Fibroblast of pulmonary artery (primary cell): Measurements from ENCODE around the gene RASA2.
A peak's percentile ranks its signal among the peaks of the same experiment; 100 is the strongest.

Source experiments
- DNase-seq: peaks from one replicate; pipeline ENCODE4 v3.0.0-alpha.2; 2010; ENCODE audit warnings: low read depth
- H3K4me3 ChIP-seq: replicated peaks from 2 replicates; pipeline ENCODE4 v1.5.1; 2011; ENCODE audit warnings: low read depth, mild to moderate bottlenecking, control low read depth, low read length, moderate library complexity
- TF ChIP-seq, protein P1 (sequence below): IDR thresholded peaks from 2 replicates; pipeline ENCODE4 v1.5.1; 2011; ENCODE audit warnings: mild to moderate bottlenecking, control low read depth, low read length, inconsistent platforms; ENCODE audit errors: missing control alignments

Gene RASA2

GRCh38 chr3:141539431-141540187 lies 52.8 kb downstream of the RASA2 start:
- DNase-seq = peak; percentile 38
- TF ChIP-seq, protein P1, sequence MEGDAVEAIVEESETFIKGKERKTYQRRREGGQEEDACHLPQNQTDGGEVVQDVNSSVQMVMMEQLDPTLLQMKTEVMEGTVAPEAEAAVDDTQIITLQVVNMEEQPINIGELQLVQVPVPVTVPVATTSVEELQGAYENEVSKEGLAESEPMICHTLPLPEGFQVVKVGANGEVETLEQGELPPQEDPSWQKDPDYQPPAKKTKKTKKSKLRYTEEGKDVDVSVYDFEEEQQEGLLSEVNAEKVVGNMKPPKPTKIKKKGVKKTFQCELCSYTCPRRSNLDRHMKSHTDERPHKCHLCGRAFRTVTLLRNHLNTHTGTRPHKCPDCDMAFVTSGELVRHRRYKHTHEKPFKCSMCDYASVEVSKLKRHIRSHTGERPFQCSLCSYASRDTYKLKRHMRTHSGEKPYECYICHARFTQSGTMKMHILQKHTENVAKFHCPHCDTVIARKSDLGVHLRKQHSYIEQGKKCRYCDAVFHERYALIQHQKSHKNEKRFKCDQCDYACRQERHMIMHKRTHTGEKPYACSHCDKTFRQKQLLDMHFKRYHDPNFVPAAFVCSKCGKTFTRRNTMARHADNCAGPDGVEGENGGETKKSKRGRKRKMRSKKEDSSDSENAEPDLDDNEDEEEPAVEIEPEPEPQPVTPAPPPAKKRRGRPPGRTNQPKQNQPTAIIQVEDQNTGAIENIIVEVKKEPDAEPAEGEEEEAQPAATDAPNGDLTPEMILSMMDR = no peak
- no peak overlapping the region for H3K4me3 ChIP-seq

GRCh38 chr3:141540531-141540930 lies 53.7 kb downstream of the RASA2 start:
- H3K4me3 ChIP-seq = no peak overlapping the region
- TF ChIP-seq, protein P1 = no peak
- no peak for DNase-seq

GRCh38 chr3:141542202-141542969 lies 55.6 kb downstream of the RASA2 start:
- no peak overlapping the region for H3K4me3 ChIP-seq
- no peak for DNase-seq
- TF ChIP-seq, protein P1 = no peak

GRCh38 chr3:141542989-141543388 lies 56.2 kb downstream of the RASA2 start:
- DNase-seq = no peak
- H3K4me3 ChIP-seq = no peak overlapping the region
- TF ChIP-seq, protein P1 = no peak

DNA sequence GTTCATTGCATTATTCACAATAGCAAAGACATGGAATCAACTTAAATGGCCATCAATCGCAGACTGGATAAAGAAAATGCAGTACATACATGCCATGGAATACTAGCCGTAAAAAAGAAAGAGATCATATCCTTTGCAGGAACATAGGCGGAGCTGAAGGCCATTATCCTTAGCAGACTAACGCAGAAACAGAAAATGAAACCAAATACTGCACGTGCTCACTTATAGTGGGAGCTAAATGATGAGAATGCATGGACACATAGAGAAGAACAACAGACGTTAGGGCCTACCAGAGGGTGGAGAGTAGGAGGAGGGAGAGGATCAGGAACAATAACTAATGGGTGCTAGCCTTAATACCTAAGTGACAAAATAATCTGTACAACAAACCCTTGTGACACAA lies 57.9 kb downstream of the RASA2 start:
- DNase-seq = no peak
- TF ChIP-seq, protein P1 = no peak
- H3K4me3 ChIP-seq = no peak overlapping the region

DNA sequence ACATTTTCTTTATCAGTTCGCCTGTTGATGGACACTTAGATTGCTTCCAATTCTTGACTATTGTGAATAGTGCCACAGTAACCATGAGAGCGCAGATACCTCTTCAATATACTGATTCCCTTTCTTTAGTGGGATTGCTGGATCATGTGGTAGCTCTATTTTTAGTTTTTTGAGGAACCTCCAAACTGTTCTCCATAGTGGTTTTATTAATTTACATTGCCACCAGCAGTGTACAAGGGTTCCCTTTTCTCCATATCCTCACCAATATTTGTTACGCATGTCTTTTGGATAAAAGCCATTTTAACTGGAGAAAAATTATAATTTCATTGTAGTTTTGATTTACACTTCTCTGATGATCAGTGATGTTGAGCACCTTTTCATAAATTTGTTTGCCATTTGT lies 59.3 kb downstream of the RASA2 start:
- no peak overlapping the region for H3K4me3 ChIP-seq
- DNase-seq = no peak
- TF ChIP-seq, protein P1 = no peak
